Left forelimb (tissue), 1 donor: ENCODE measurements around the gene ZNF212.

Experiments used
- DNase-seq: peaks from one replicate; pipeline ENCODE4 v3.0.0-alpha.2; 2018; ENCODE audit warnings: low spot score

Gene ZNF212

GRCh38 chr7:149285603-149286002 is 46.2 kb downstream of the ZNF212 start:
- peak; percentile 68 for DNase-seq

GRCh38 chr7:149286811-149287400 is 47.5 kb downstream of the ZNF212 start:
- DNase-seq = peak; percentile 41

- no peak for DNase-seq
These were observed 48.2 kb downstream of the ZNF212 start for GRCh38 chr7:149287622-149288021.

- DNase-seq = no peak
These were observed 49.8 kb downstream of the ZNF212 start for GRCh38 chr7:149289262-149289661.

- DNase-seq = no peak
These were observed 50.4 kb downstream of the ZNF212 start for GRCh38 chr7:149289856-149290255.

DNA sequence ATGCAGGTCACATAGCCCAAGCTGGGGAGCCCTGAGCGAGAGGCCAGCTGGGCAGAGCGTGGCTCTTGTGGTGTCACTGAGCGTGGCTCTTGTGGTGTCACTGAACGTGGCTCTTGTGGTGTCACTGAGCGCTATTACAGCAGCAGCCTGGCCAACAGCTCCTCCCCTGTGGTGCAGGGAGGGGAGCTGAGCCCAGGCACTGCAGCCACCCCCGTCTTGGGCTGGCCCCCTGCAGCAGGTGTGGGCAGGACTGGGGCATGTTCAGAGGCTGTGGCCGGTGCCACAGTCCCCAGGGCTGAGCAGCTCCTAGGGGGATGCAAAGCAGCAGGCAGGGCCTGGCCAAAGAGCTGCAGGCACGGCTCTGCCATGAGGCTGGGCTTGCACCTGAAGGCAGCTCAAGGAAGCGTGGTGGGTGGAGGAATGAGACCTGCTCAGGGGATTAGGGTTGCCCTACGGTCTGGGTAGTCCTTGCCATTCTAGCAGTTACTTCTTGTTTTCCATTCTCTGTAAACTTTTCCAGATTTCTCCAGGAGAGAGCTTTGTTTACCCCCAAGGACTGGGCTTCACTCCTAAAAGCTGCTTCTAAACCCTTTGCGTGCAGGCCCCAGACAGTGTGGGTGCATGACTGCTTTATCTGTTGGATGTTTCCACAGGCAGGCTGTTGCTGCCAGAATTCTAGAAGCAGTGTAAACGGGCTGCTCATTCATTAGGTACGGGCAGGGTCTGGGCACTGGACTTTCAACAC is 51.8 kb downstream of the ZNF212 start:
- no peak for DNase-seq

DNA sequence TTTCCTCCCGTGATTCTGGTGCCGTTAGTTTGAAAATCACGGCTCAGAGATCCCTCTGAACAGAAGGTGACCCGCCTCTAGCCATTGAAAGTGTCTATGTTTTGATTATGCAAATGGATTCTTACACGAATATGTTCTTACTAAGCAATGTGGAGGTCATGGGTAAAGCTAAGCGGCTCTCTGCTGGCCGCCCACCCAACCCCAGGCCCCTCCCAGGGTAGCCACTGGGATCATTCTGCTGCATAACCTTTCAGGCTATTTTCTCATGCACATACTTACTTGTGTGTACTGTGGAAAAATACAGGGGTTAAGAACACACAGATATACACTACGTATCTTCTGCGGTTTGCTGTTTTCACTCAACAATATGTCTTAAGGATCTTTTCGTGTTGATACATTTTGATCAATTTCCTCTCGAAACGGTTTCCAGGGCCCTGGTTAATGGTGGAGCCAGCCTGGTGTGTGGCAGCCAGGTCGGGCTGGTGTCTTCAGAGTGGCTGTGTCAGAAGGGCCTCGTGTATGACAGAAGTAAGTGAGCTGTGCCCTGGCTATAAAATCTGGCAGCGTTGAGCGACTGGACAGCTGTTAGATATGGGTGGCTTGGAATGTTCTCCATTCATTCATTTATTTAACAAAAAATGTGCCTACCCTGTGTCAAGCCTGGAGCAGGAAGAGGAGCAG is 52.5 kb downstream of the ZNF212 start:
- DNase-seq = no peak

- peak; percentile 34 for DNase-seq
These were observed 53.0 kb downstream of the ZNF212 start for GRCh38 chr7:149292462-149292823.

DNA sequence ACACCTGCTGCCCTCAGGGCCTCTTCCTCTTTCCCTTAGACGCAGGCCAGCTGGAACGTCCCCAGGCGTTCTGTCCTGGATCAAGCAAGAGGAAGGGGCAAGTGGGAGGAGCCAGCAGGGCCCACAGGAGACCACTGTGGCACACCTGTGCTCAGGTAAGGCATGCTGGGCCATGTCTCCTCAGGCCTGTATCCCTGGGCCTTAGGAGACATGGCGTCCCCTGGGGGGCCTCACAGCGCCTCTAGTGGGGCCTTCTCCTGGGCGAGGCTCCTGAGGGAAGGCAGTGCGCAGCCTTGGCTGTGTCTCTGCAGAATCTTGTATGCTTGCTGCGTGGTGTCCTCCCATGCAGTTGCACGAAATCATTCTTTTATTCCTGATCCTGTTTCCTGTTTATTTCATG is 53.9 kb downstream of the ZNF212 start:
- no peak for DNase-seq

DNA sequence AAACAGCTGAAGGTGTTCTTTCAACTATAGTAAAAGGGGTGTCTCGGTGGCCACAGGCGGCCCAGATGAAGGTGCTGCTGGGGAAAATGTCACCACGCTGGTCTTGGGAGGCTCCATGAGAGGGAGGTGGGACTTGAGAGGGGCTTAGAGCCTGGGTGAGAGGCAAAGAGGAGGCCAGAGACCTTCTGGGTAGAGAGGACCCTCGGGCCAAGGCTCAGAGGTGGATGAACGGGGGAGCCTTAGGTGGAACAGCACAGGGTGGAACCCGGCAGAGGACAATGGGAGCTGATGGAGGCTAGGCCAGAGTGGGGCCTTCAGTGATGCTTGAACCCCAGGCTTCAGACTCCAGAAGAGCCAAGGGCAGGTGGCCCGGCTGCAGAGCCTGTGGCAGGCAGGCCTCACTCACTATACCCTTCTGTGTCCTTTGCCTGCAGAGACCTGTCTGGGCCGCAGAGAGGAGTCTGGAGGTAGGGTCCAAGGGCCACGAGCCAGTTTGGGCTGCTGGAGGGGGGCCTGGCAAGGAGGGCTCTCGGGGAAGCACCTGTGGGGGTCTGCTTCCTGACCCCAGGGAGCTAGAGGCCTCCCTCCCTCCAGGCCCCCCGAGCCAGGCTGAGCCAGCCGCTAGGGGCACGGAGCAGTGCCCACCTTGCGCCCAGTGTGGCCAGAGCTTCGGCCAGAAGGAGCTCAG is 54.6 kb downstream of the ZNF212 start:
- peak; percentile 38 for DNase-seq

GRCh38 chr7:149294634-149295480 is 55.4 kb downstream of the ZNF212 start:
- DNase-seq = peak; percentile 59

DNA sequence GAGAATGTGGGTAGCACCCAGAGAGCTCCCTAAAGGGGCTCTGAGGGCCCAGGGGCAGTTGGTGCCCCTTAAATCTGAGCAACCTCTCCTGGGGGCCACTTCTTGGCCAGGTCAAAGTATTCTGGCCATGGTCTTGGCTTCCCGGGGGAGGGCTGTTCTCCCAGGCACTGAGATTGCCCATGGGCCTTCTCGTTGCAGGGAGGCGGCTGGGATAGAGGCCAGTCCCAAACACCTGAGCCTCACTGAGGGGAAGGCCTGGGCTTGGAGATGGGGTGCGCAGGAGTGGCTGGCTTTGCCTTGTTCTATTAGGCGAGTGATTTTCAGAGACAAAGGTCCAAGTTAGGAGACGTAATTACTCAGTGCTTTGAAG is 56.0 kb downstream of the ZNF212 start:
- DNase-seq = no peak

GRCh38 chr7:149296368-149296767 is 56.9 kb downstream of the ZNF212 start:
- DNase-seq = no peak

- no peak for DNase-seq
These were observed 57.7 kb downstream of the ZNF212 start for GRCh38 chr7:149297034-149297755.

DNA sequence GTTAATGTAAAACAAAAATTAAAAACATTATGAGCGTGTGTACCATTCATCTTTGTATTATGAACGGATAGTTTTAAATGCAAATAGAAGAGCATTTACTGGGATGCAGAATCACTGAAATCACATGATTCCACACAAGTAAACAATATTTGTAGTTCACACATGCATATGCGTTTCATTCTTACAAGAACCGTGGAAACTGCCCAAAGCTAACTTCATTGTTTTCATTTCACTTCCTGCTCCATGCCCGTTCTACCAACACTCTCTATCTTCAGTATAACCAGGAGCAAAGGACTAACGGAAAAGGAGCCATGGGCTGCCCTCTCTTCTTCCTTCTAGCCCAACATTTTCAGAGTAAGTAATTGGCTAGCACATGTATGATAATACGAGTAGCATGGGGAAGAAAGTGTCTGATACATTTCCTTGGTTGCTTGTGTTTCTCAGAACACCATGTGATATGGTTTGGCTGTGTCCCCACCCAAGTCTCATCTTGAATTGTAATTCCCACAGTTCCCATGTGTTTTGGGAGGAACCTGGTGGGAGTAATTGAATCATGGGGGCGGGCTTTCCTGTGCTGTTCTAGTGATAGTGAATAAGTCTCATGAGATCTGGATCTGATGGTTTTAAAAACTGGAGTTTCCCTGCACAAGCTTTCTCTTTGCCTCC is 61.3 kb downstream of the ZNF212 start:
- DNase-seq = no peak

- no peak for DNase-seq
These were observed 62.8 kb downstream of the ZNF212 start for GRCh38 chr7:149302222-149302621.

- no peak for DNase-seq
These were observed 63.4 kb downstream of the ZNF212 start for GRCh38 chr7:149302865-149303264.

GRCh38 chr7:149304006-149304405 is 64.6 kb downstream of the ZNF212 start:
- DNase-seq = no peak
